GM18508 (cell line): ENCODE measurements around the gene ZNF32.

Source experiments
- ATAC-seq: cut with Tn5 transposase; IDR thresholded peaks from one replicate; pipeline ENCODE4 v1.9.1; 2021; ENCODE audit warnings: moderate number of reproducible peaks; ENCODE audit not compliant: insufficient read depth, unreplicated experiment

ZNF32 gene

GRCh38 chr10:43681721-43682120, 33.0 kb upstream of the ZNF32 start:
- ATAC-seq = no peak

GRCh38 chr10:43681220-43681619, 32.5 kb upstream of the ZNF32 start:
- no peak for ATAC-seq

DNA sequence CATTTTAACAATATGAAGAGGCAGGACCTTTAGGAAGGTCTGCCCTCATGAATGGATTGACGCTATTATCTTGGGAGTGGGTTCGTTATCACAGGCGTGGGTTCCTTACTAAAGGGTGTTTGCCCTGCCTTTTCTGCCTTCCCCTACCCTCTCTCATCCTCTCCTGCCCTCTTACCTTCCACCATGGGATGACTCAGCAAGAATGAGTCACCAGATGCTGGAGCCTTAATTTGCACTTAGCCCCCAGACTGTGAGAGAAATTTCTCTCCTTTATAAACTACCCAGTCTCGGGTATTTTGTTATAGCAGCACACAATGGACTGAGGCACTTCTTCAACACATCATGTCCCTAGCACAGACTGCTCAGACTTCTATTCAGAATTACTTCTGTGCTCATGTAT, 31.4 kb upstream of the ZNF32 start:
- no peak for ATAC-seq

DNA sequence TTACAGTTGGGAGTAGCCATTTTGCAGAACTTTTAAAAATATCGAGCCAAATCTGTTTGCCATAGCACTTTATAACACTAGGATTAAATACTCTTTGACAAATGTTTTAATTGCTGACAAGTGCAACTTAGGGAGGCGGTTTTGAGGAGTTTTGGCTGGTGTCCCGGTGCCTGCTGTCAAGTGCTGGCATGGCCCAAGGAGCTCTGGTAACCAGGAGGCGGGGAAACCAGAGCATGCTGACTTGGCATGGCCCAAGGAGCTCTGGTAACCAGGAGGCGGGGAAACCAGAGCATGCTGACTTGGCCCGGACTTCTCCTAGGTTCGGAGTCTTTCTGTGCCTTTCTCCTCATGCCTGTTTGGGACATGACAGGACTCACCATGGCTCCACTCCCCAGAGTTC, 30.8 kb upstream of the ZNF32 start:
- no peak for ATAC-seq

DNA sequence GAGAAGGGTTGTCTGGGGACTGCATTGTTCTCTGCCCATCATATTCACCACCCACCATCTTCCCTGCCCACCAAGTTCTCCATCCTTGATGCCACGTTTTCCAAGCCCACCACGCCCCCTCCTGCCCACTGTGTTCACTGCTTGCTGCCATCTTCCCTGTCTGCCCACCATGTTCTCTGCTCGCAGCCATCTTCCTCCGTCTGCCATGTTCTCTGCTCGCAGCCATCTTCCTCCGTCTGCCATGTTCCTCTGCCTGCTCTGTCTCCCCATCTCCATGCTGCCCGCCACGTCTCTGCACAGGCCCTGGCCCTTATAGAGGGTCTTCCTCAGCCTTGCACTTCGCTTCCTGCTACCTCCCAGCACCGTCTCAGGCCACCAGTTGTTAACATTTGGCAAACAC, 30.0 kb upstream of the ZNF32 start:
- no peak for ATAC-seq

DNA sequence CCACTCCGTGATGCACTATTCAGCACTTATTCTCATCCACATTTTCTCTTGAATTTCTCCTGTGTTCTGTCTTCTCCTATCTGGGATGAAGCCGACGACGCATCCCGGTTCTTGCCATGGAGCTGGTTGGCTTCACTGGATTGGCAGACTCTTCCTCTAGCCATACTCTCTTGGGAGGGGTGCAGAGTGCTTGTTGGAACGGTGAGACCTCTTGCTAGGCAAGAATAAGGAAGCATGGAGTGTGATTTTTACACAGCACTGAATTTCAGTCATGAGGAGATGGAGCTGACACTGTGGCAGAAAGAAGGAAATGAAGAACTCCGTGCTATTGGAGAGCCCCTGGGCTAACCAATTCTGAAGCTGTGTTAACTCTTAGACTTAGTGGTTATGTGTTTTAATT, 28.2 kb upstream of the ZNF32 start:
- no peak for ATAC-seq

GRCh38 chr10:43676331-43676730, 27.6 kb upstream of the ZNF32 start:
- no peak for ATAC-seq

DNA sequence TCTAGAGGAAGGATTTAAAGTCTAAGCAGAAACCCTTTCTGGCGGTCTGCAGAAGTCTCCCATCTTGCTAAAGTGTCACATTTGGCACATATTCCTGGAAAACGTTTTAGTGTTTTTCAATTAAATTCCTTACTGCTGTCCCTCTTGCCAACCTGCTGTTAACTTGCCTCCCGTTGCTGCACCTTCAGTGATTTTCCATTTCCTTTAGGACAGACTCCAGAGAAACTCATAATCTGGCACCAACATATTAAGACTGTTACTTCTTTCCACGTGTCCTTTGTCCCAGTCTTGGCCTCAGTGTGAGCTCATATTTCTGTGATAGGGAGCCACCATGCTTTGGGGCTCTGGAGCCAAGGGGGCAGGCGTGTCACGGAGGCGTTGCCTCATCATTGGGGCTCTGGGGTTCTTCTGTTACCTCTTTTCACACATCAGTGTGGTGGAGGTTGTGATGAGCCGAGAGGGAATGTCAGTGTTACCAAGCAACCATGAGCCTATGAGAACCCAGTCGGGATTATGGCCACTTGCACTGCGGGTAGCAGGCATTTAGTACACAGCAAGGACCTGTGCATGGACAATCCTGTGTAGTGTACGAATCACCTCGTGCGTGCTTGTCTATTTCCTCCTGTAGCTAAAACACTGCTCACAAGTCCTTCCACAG, 26.0 kb upstream of the ZNF32 start:
- no peak for ATAC-seq

DNA sequence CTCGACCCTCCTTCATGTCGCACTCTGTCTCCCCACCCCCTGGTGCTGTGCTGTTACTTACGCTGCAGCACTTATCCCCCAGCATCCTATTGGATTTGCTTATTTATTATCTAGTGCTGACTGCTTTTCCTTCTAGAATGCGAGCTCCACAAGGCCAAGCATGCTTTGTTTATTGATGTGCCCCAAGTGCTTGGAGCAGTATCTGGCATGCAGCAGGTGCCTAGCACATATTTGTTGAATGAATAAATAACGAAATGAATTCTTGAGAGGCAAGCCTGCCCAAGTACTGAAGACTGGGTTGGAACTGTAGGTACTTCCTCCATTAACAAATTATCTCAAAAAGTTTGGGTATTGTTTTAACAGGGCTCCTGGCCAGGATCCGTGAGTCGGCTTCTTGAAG, 24.8 kb upstream of the ZNF32 start:
- no peak for ATAC-seq

DNA sequence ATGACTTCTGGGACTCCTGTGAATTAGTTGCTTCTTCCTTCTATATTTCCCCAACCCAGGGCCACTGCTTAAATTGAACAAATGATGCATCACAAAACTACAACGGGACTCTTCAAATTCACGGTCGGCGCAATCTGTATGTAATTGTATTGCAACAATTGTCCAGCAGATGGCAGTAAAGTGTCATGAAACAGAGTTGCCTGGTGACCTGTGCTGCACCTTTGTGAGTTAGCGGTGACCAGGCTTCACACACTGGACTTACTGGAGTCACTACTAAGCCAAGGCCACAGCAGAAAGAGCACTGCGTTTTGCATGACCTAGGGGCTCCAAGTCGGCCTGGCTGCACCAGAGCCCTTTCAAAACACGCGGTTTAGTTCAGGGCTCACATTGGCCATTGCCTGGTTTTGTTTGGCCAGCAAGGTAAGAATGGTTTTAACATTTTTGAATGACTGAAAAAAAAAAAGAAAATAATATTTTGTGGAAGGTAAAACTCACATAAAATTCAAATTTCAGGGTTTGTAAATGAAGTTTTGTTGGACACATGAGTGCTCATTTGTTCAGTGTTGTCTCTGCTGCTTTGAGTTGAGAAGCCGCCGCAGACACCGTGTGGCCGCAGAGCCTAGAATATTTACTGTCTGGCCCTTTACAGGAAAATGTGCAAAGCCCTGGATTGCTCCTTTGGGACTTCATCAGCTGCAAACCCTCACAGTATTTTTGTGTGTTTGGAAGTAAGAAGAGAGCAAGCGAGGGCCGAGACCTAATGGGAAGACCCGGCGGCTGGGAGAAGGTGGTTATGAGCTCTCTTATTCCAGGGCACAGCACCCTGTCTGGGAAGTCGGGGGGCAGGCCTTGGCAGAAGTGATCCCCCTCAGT, 23.2 kb upstream of the ZNF32 start:
- ATAC-seq = no peak

DNA sequence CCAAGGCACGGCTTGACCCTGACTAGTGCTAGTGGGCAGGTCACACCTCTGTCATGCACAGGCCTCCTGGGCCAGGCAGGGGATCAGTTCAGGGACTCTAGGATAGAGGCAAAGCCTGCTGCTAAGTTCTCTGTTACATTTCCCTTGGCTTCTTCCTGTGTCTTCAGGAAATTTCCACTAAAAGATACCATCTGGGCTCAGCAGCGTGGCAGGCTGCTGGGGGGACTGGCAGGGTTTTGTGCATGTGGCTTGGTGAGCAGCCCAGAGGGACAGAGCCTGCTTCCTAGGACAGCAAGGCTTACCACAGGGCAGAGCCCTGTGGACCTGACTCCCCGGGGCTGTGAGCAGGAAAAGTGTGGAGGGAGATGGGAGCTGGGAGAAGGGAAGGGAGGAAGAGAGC, 20.7 kb upstream of the ZNF32 start:
- no peak for ATAC-seq

DNA sequence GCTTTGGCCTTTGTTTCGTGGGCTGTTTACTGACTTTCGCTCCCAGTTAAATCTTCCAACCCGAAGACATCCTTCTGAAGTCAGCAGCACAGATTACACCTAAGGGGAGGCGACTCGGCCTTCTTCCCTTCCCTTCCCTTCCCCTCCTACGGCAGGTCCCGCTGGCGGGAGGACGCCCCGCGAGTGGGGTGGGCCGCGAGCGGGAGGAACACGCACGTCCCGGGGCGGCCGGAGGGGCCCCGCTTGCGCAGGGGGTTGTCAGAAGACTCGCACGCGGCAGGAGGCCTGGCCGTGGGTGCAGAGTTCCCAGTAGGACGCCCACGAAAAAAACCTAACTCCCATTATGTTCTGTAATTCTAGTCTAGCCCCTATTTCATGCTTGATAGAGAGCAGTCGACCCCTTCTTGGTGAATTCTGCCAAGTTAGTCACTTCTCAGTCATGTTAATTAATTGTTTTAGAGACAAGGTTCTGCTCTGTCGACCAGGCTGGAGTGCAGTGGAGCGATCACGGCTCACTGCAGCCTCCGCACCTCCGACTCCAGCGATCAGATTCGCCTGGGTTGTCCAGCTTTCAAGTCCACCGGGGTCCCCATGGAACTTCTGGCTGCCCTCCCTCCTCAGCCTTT, 19.2 kb upstream of the ZNF32 start:
- ATAC-seq = no peak

DNA sequence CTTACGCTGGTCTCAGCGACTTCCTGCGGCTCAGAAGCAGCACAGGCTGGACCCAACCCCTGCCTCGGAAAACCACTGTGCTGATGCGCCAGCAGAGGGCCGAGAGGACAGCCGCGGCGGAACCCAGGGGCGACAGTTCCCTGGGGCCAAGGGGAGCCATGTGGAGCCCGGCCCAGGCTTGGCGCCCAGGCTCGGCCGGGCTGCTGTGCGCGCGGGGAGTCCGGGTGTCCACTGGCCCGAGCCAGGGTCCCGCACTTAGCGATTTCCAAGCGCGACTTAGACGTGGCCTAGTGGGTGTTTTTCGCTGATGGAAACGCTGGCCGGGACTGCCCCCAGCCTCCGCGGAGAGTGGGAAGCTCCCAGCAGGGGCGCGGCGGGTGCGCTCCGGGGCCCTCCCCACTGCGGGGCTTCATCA, 18.6 kb upstream of the ZNF32 start:
- ATAC-seq = no peak

GRCh38 chr10:43666552-43666951, 17.9 kb upstream of the ZNF32 start:
- ATAC-seq = no peak

DNA sequence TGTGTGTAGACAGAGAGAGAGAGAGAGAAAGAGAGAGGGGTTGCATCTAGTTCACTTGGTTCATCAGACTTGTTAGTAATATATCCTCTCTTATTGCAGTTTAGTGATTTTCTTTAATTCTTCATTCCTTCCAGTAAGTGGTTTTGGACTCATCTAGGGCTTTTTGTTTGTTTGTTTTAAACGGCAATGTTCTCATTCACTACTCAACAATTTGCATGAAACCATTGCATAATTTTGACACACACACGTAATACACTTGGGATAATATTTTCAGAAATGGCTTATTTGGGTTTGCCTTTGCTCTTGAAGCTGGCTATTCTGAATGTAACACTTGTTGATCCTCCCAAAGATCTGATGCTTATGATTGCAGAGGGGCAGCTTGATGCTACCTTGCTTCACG, 16.4 kb upstream of the ZNF32 start:
- no peak for ATAC-seq

- ATAC-seq = no peak
Observed at GRCh38 chr10:43658227-43658626, 9.5 kb upstream of the ZNF32 start.

- ATAC-seq = no peak
Observed at GRCh38 chr10:43655311-43655710, 6.6 kb upstream of the ZNF32 start.

DNA sequence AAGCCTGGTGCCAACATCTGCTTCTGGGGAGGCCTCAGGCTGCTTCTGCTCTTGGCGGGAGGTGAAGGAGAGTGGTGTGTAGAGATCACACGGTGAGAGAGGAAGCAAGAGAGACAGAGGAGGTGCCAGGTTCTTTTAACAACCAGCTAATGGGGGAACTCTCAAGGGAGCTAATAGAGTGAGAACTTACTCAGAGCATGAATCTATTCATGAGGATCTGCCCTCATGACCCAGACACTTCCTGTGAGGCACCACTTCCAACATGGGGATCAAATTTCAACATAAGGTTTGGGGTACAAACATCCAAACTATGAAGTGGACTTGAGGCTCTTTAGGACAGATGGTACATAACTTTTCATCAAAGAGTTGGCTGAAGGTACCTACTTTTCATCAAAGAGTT, 5.1 kb upstream of the ZNF32 start:
- no peak for ATAC-seq

- ATAC-seq = no peak
Observed at GRCh38 chr10:43649185-43649523, 473 bp upstream of the ZNF32 start.

- ATAC-seq = no peak
Observed at GRCh38 chr10:43648095-43648397, 635 bp downstream of the ZNF32 start.

DNA sequence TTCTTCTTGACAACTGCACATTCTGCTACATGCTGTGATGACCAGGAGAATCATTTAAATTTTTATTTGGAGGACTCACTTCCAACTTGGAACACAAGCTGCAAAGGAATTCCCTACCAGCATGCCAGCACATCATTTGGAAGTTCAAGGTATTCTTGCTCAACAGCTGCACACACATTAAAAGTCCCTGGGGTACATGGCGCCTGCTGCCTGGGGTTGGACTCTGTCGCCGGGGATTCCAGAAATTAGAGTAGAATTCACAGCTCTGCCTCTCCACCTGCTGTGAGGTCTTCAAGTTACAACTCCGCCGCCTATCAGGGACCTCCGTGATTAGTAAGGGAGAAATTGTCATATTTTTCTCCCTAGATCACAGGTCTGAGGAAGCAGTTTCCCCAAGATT, 1.1 kb downstream of the ZNF32 start:
- ATAC-seq = no peak

- no peak for ATAC-seq
Observed at GRCh38 chr10:43645866-43646265, 2.8 kb downstream of the ZNF32 start.
